Naive thymus-derived CD8-positive, alpha-beta T cell (primary cell): Measurements from ENCODE around the gene ATP8A2. TPM values are rescaled to one million over a fixed set of nuclear protein-coding genes. Genes with fewer than 3 reads are reported as not detected.

Source experiments
- ATAC-seq, 2 donors: fragments of 150-1000 bp; cut with Tn5 transposase in 1 of 2; sonication (Bioruptor Pico), chemical (Tn5 transposase) in 1 of 2; 1 replicate in 1 of 2; 2 replicates in 1 of 2; pipeline ENCODE4 v1.10.0; 2021; ENCODE audit warnings: mild to moderate bottlenecking in 2 of 2, moderate library complexity in 2 of 2
- POLR2A ChIA-PET: fragments of 350-600 bp; sonication (Branson Sonifier 250); formaldehyde crosslinking; loops from one replicate; lab custom pipeline; 2021; ENCODE audit warnings: antibody characterized with exemption; lab: Charles Lee
- DNase-seq, 10 donors: peaks; one replicate each; pipeline versions ENCODE4 v3.0.0 to v3.0.0-alpha.2; 2020 to 2022
- H3K27ac Mint-ChIP-seq, 10 donors: one replicate each; pipeline ENCODE4 v1.8.0; 2020 to 2022; ENCODE audit warnings: mild to moderate bottlenecking in 10 of 10, mixed read lengths in 10 of 10, moderate library complexity in 4 of 10, inconsistent platforms in 1 of 10
- H3K27me3 Mint-ChIP-seq, 5 donors: one replicate each; pipeline ENCODE4 v1.8.0; 2021 to 2022; ENCODE audit warnings: mixed read lengths in 5 of 5
- H3K36me3 Mint-ChIP-seq, 3 donors: one replicate each; pipeline ENCODE4 v1.8.0; 2020 to 2022; ENCODE audit warnings: mixed read lengths in 3 of 3, mild to moderate bottlenecking in 2 of 3, inconsistent platforms in 1 of 3
- H3K4me1 Mint-ChIP-seq, 4 donors: one replicate each; pipeline ENCODE4 v1.8.0; 2021 to 2022; ENCODE audit warnings: mixed read lengths in 4 of 4
- H3K4me3 Mint-ChIP-seq, 10 donors: one replicate each; pipeline ENCODE4 v1.8.0; 2020 to 2022; ENCODE audit warnings: mild to moderate bottlenecking in 10 of 10, mixed read lengths in 10 of 10, moderate library complexity in 6 of 10, inconsistent platforms in 1 of 10
- H3K9me3 Mint-ChIP-seq, 9 donors: one replicate each; pipeline ENCODE4 v1.8.0; 2020 to 2022; ENCODE audit warnings: mixed read lengths in 9 of 9, mild to moderate bottlenecking in 3 of 9, inconsistent platforms in 1 of 9, moderate library complexity in 1 of 9
- polyA plus RNA-seq, 3 donors: library from polyadenylated mRNA; unstranded; fragments of 300-500 nt; fragmentation: Illumina TruSeq; gene quantifications; one replicate each; pipeline ENCODE4 v1.2.3, GENCODE V29; 2021
- total RNA-seq, 8 experiments: library from RNA in 2 of 8; stranded (reverse) in 2 of 8; gene quantifications; one replicate each; pipeline ENCODE4 v1.2.3 and lab custom pipeline; 2021 to 2026

Gene ATP8A2
- total and polyA plus RNA-seq, 5 experiments from 2014 or later, result 0.69 to 3.8 (median 2.9) TPM

- Mint-ChIP-seq H3K4me1 (peaks cover 32 to 45% (median 39%) of the 10 kb centered on the region in 4 donors), H3K9me3 (no peaks in the 10 kb centered on the region), H3K36me3 (no peaks in the 10 kb centered on the region), H3K27me3 (peaks cover 0 to 10% (median 0%) of the 10 kb centered on the region in 5 donors), H3K27ac (peak overlapping the region in 5 of 10 donors; percentile 6 to 63 (median 46)), H3K4me3 (peak overlapping the region in 7 of 10 donors; percentile 18 to 57 (median 44))
- ATAC-seq (no peak), DNase-seq (no peak)
- POLR2A ChIA-PET, result no interaction called here
Measured at GRCh38 chr13:25977216-25977615, 605.4 kb downstream of the ATP8A2 start.

GRCh38 chr13:25977671-25978070, 605.9 kb downstream of the ATP8A2 start:
- DNase-seq (no peak), ATAC-seq (no peak)
- peak overlapping the region in 1 of 10 donors; percentile 43 for H3K4me3 Mint-ChIP-seq
- POLR2A ChIA-PET, result no interaction called here
- no peaks in the 10 kb centered on the region for H3K9me3 Mint-ChIP-seq
- peaks cover 28 to 40% (median 34%) of the 10 kb centered on the region in 4 donors for H3K4me1 Mint-ChIP-seq
- H3K27me3 Mint-ChIP-seq, result peaks cover 0 to 10% (median 0%) of the 10 kb centered on the region in 5 donors
- H3K36me3 Mint-ChIP-seq, result no peaks in the 10 kb centered on the region
- H3K27ac Mint-ChIP-seq, result peak overlapping the region in 1 of 10 donors; percentile 58

- Mint-ChIP-seq H3K27ac (no peak overlapping the region), H3K9me3 (no peaks in the 10 kb centered on the region), H3K27me3 (peaks cover 0 to 10% (median 0%) of the 10 kb centered on the region in 5 donors), H3K4me1 (peaks cover 22 to 36% (median 30%) of the 10 kb centered on the region in 4 donors), H3K36me3 (no peaks in the 10 kb centered on the region), H3K4me3 (no peak overlapping the region)
- DNase-seq, result no peak
- no peak for ATAC-seq
- POLR2A ChIA-PET, result interaction anchor here (0.8 kb wide), 1 partner anchor 394 kb away, joined by 3 read pairs; no protein-coding TSS in a partner anchor
Measured at GRCh38 chr13:25978961-25979360, 607.2 kb downstream of the ATP8A2 start.

GRCh38 chr13:25979371-25979770, 607.6 kb downstream of the ATP8A2 start:
- Mint-ChIP-seq H3K27me3 (peaks cover 0 to 10% (median 0%) of the 10 kb centered on the region in 5 donors), H3K4me3 (no peak overlapping the region), H3K9me3 (no peaks in the 10 kb centered on the region), H3K4me1 (peaks cover 18 to 33% (median 27%) of the 10 kb centered on the region in 4 donors), H3K36me3 (no peaks in the 10 kb centered on the region), H3K27ac (peak overlapping the region in 2 of 10 donors; percentile 1 to 42)
- no peak for DNase-seq
- ATAC-seq, result no peak
- POLR2A ChIA-PET, result no interaction called here

- H3K27me3 Mint-ChIP-seq, result peaks cover 0 to 10% (median 0%) of the 10 kb centered on the region in 5 donors
- DNase-seq (no peak), ATAC-seq (peak in 1 of 2 donors; percentile 30)
- no peaks in the 10 kb centered on the region for H3K9me3 Mint-ChIP-seq
- no peak overlapping the region for H3K4me3 Mint-ChIP-seq
- POLR2A ChIA-PET, result no interaction called here
- H3K27ac Mint-ChIP-seq, result peak overlapping the region in 3 of 10 donors; percentile 19 to 40 (median 29)
- H3K4me1 Mint-ChIP-seq, result peaks cover 10 to 25% (median 19%) of the 10 kb centered on the region in 4 donors
- H3K36me3 Mint-ChIP-seq, result no peaks in the 10 kb centered on the region
Measured at GRCh38 chr13:25980255-25980654, 608.5 kb downstream of the ATP8A2 start.

GRCh38 chr13:25981060-25981459, 609.3 kb downstream of the ATP8A2 start:
- H3K27ac Mint-ChIP-seq, result no peak overlapping the region
- DNase-seq, result no peak
- H3K4me3 Mint-ChIP-seq, result no peak overlapping the region
- POLR2A ChIA-PET, result no interaction called here
- ATAC-seq, result no peak
- H3K4me1 Mint-ChIP-seq, result peaks cover 10 to 25% (median 17%) of the 10 kb centered on the region in 4 donors
- H3K36me3 Mint-ChIP-seq, result no peaks in the 10 kb centered on the region
- H3K9me3 Mint-ChIP-seq, result peaks cover 0 to under 1% (median 0%) of the 10 kb centered on the region in 9 donors
- peaks cover 0 to 10% (median 0%) of the 10 kb centered on the region in 5 donors for H3K27me3 Mint-ChIP-seq

GRCh38 chr13:25982907-25983306, 611.1 kb downstream of the ATP8A2 start:
- Mint-ChIP-seq H3K36me3 (no peaks in the 10 kb centered on the region), H3K4me3 (no peak overlapping the region), H3K27me3 (no peaks in the 10 kb centered on the region), H3K4me1 (peaks cover 5 to 14% (median 8%) of the 10 kb centered on the region in 4 donors), H3K9me3 (peaks cover 0 to 5% (median 0%) of the 10 kb centered on the region in 9 donors), H3K27ac (peak overlapping the region in 1 of 10 donors; percentile 46)
- ATAC-seq (no peak), DNase-seq (no peak)
- POLR2A ChIA-PET, result no interaction called here

- Mint-ChIP-seq H3K4me1 (peaks cover 3 to 23% (median 8%) of the 10 kb centered on the region in 4 donors), H3K4me3 (no peak overlapping the region), H3K27ac (no peak overlapping the region), H3K27me3 (no peaks in the 10 kb centered on the region), H3K36me3 (no peaks in the 10 kb centered on the region), H3K9me3 (peaks cover 0 to 5% (median 0%) of the 10 kb centered on the region in 9 donors)
- DNase-seq (no peak), ATAC-seq (no peak)
- POLR2A ChIA-PET, result no interaction called here
Measured at GRCh38 chr13:25987987-25988386, 616.2 kb downstream of the ATP8A2 start.

GRCh38 chr13:25988661-25989060, 616.9 kb downstream of the ATP8A2 start:
- H3K4me1 Mint-ChIP-seq, result peaks cover 0 to 16% (median 6%) of the 10 kb centered on the region in 4 donors
- no peak overlapping the region for H3K27ac Mint-ChIP-seq
- H3K27me3 Mint-ChIP-seq, result no peaks in the 10 kb centered on the region
- peak overlapping the region in 1 of 10 donors; percentile 4 for H3K4me3 Mint-ChIP-seq
- H3K9me3 Mint-ChIP-seq, result peaks cover 0 to 10% (median 3%) of the 10 kb centered on the region in 9 donors
- ATAC-seq (no peak), DNase-seq (no peak)
- POLR2A ChIA-PET, result no interaction called here
- H3K36me3 Mint-ChIP-seq, result peaks cover 0 to under 1% (median 0%) of the 10 kb centered on the region in 3 donors

GRCh38 chr13:25990801-25991200, 619.0 kb downstream of the ATP8A2 start:
- peaks cover 0 to 23% (median 13%) of the 10 kb centered on the region in 9 donors for H3K9me3 Mint-ChIP-seq
- POLR2A ChIA-PET, result no interaction called here
- H3K4me1 Mint-ChIP-seq, result peaks cover 0 to 12% (median 5%) of the 10 kb centered on the region in 4 donors
- no peak for ATAC-seq
- no peaks in the 10 kb centered on the region for H3K27me3 Mint-ChIP-seq
- no peak overlapping the region for H3K27ac Mint-ChIP-seq
- H3K4me3 Mint-ChIP-seq, result no peak overlapping the region
- peaks cover 0 to 13% (median 6%) of the 10 kb centered on the region in 3 donors for H3K36me3 Mint-ChIP-seq
- no peak for DNase-seq

- Mint-ChIP-seq H3K9me3 (peaks cover 0 to 24% (median 13%) of the 10 kb centered on the region in 9 donors), H3K27me3 (no peaks in the 10 kb centered on the region), H3K4me3 (no peak overlapping the region), H3K27ac (no peak overlapping the region), H3K36me3 (peaks cover 0 to 13% (median 6%) of the 10 kb centered on the region in 3 donors), H3K4me1 (peaks cover 0 to 12% (median 5%) of the 10 kb centered on the region in 4 donors)
- POLR2A ChIA-PET, result no interaction called here
- no peak for DNase-seq
- no peak for ATAC-seq
Measured at GRCh38 chr13:25992076-25992475, 620.3 kb downstream of the ATP8A2 start.

GRCh38 chr13:26007261-26008125, 635.7 kb downstream of the ATP8A2 start:
- ATAC-seq, result no peak
- no peak for DNase-seq
- Mint-ChIP-seq H3K4me3 (peak overlapping the region in 1 of 10 donors; percentile 16), H3K27me3 (peaks cover 0 to 4% (median 0%) of the 10 kb centered on the region in 5 donors), H3K27ac (peak overlapping the region in 3 of 10 donors; percentile 20 to 62 (median 61)), H3K36me3 (peaks cover 0 to 17% (median 11%) of the 10 kb centered on the region in 3 donors), H3K9me3 (peaks cover 3 to 15% (median 10%) of the 10 kb centered on the region in 9 donors), H3K4me1 (peaks cover 5 to 18% (median 13%) of the 10 kb centered on the region in 4 donors)
- POLR2A ChIA-PET, result interaction anchor here (1.2 kb wide), 1 partner anchor 10 kb away, joined by 6 read pairs; no protein-coding TSS in a partner anchor
